Measurements from ENCODE around the gene PCCA.

Gene PCCA

DNA sequence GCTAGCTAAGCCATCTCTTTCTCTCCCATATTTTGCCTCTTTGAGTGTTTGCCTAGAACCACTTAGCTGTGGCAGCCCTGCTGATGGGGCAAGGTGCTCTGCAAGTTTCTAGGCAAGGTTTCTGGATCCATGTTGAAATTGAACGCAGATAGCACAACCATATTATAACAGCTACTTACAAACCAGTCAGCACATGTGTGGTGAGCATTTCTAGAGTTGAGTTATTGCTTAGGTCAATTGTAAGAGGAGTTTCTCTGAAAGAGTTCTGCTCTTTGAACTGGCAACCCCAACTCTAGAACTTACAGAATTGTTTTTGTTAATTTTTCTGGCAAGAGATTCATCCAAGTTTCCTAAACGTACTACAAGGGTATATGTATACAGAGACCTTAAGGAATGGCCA is 396.4 kb downstream of the PCCA start:
- H3K27ac Mint-ChIP-seq = no peak overlapping the region
- no peaks in the 10 kb centered on the region for H3K9me3 Mint-ChIP-seq
- H3K36me3 Mint-ChIP-seq = no peaks in the 10 kb centered on the region
- peaks cover 13% of the 10 kb centered on the region for H3K4me1 Mint-ChIP-seq
- no peak for ATAC-seq
- no peaks in the 10 kb centered on the region for H3K27me3 Mint-ChIP-seq
- H3K4me3 Mint-ChIP-seq = no peak overlapping the region

DNA sequence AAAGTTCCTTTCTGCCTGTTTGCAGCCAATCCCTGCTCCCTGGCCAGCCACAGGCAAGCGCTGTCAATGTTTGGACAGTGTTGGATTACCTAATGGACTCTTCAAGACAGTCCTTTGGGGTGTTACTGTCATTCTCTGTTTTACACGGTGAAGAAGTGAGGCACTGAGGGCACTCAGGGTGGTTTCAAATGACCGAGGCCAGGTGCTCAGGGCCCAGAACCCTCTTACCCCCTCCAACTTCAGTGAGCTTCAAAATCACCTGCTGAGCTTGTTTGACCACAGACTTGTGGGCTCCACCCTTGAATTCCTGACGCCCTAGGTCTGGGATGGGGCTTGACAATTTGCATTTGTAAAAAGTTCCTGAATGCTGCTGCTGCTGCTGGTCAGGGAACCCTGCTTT is 401.8 kb downstream of the PCCA start:
- no peak for ATAC-seq
- Mint-ChIP-seq H3K36me3 (peaks cover 7% of the 10 kb centered on the region), H3K9me3 (no peaks in the 10 kb centered on the region), H3K4me1 (no peaks in the 10 kb centered on the region), H3K27me3 (no peaks in the 10 kb centered on the region), H3K4me3 (no peak overlapping the region), H3K27ac (no peak overlapping the region)

DNA sequence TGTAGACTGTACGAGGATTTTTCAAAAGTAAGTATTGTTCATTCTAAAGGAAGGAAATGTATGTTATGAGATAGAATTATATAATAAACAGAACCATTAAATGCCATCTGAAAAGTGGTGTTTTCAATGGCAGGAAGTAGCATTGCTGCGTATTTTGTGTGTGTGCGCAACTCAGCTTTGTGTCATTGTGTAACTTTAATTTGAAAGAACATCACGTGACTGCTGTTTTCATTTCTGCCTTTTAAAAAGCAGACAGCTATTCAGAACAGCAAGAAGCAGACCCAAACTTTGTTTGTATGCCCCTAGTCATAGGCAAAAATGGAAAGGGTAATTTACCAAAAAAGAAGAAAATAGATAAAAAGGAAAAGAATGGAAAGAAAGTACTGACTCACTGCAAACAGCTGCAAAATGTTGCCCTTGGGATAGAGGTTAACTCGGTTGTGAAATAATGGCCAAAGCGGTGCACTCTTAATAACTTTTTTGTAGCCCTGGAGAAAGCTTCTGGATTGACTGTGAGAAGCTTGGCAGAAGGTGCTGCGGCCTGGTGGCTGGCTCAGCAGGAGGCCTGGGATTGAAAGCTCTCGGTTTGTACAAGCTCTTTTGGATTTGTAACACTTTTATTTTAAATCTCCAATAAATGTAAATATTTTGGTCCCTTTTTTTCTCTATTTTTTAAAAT is 402.4 kb downstream of the PCCA start:
- H3K36me3 Mint-ChIP-seq = peaks cover 11% of the 10 kb centered on the region
- no peaks in the 10 kb centered on the region for H3K9me3 Mint-ChIP-seq
- H3K27me3 Mint-ChIP-seq = no peaks in the 10 kb centered on the region
- no peak for ATAC-seq
- H3K4me3 Mint-ChIP-seq = no peak overlapping the region
- H3K27ac Mint-ChIP-seq = no peak overlapping the region
- no peaks in the 10 kb centered on the region for H3K4me1 Mint-ChIP-seq

DNA sequence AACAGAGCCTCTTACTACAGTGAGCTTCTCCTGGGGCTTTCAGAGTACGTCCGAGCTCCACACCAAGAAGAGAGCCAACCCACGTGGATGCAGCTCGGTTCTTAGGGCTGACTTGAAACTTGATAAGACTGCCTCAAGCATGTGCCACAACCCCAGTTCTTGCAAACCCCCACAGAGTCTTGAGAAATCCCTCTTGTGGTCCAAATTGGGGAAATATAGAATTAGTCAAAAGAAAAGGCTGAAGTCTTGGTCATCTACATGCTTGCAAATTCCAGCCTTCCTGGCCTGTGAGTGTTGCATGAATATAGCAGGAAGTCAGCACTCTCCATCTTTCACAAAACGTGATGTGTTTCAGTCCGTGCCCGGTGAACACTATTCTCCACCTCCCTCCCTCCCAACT is 404.5 kb downstream of the PCCA start:
- H3K36me3 Mint-ChIP-seq = peaks cover 11% of the 10 kb centered on the region
- no peak overlapping the region for H3K27ac Mint-ChIP-seq
- no peaks in the 10 kb centered on the region for H3K4me1 Mint-ChIP-seq
- no peaks in the 10 kb centered on the region for H3K9me3 Mint-ChIP-seq
- no peak overlapping the region for H3K4me3 Mint-ChIP-seq
- no peaks in the 10 kb centered on the region for H3K27me3 Mint-ChIP-seq
- ATAC-seq = no peak

DNA sequence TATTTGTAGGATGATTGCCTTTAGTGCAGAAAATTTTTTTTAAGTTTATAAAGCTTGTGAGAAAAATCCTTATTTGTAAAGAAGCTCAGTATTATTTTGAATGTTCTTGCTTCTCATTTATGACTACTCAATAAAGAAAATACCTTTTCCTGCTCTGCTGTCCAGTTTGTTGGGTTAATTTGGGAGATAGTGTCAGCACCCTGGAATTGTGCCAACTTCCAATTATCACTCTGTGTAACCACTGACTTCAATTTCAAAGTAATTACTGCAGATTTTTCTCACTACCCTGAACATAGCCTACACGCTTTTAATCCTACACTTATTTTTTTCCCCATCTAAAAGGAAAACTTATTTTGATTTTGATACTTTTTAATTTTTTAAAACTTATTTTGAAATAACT is 406.6 kb downstream of the PCCA start:
- H3K9me3 Mint-ChIP-seq = no peaks in the 10 kb centered on the region
- no peaks in the 10 kb centered on the region for H3K27me3 Mint-ChIP-seq
- no peak for ATAC-seq
- no peak overlapping the region for H3K4me3 Mint-ChIP-seq
- no peak overlapping the region for H3K27ac Mint-ChIP-seq
- no peaks in the 10 kb centered on the region for H3K4me1 Mint-ChIP-seq
- peaks cover 11% of the 10 kb centered on the region for H3K36me3 Mint-ChIP-seq

DNA sequence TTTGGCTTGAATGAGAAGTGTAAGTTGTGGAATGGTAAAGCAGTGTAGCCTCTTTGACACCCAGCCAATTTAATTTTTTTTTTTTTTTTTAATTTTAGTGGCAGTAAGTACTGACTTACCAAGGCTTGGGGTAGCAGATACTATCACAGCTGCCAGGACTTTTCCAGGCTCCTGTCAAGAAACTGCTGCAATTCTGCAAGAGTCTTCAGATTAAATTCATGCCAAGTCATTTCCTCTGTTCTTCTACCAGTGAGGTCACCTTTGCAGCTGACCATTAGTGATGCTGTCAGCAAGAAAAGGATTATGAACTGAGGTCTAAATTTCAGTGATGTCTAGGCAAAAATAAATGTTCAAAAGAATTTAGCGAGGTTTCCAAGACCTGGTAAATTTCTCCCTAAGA is 408.5 kb downstream of the PCCA start:
- Mint-ChIP-seq H3K27ac (no peak overlapping the region), H3K27me3 (peaks cover 2% of the 10 kb centered on the region), H3K4me1 (no peaks in the 10 kb centered on the region), H3K4me3 (no peak overlapping the region), H3K9me3 (no peaks in the 10 kb centered on the region), H3K36me3 (peaks cover 10% of the 10 kb centered on the region)
- no peak for ATAC-seq

DNA sequence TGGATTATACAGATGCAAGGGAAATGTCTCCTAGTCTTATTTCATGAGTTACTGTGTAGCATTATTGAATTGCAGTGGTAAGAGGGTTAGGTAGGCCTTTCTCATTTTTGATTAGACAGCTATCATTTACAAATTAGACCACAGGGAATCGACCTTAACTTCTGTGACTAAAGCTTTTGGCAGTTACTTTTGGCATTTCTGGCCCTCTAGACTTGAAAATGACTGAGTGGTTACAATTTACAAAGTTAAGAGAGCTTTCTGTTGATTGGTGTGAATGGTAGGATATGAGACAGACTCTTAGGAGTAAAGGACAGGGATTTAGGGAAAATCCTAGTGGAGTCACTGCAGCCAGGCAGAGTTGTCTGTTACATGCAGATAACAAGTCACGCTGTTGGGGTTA is 413.6 kb downstream of the PCCA start:
- H3K27ac Mint-ChIP-seq = no peak overlapping the region
- H3K4me1 Mint-ChIP-seq = peaks cover 17% of the 10 kb centered on the region
- no peaks in the 10 kb centered on the region for H3K9me3 Mint-ChIP-seq
- H3K36me3 Mint-ChIP-seq = no peaks in the 10 kb centered on the region
- ATAC-seq = no peak
- peaks cover 8% of the 10 kb centered on the region for H3K27me3 Mint-ChIP-seq
- no peak overlapping the region for H3K4me3 Mint-ChIP-seq

DNA sequence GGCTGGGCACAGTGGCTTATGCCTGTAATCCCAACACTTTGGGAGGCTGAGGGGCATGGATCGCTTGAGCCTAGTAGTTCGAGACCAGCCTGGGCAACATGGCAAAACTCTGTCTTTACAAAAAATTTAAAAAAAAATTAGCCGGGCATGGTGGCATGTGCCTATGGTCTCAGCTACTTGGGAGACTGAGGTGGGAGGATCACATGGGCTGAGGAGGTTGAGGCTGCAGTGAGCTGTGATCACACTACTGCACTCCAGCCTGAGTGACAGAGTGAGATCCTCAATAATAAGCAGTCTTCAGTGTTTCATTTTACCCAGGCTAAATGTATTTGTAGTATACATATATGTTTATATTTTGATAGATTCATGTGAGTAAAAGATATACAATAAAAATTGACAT is 414.7 kb downstream of the PCCA start:
- Mint-ChIP-seq H3K9me3 (no peaks in the 10 kb centered on the region), H3K27ac (no peak overlapping the region), H3K4me1 (peaks cover 17% of the 10 kb centered on the region), H3K27me3 (peaks cover 8% of the 10 kb centered on the region), H3K36me3 (no peaks in the 10 kb centered on the region), H3K4me3 (no peak overlapping the region)
- ATAC-seq = no peak

DNA sequence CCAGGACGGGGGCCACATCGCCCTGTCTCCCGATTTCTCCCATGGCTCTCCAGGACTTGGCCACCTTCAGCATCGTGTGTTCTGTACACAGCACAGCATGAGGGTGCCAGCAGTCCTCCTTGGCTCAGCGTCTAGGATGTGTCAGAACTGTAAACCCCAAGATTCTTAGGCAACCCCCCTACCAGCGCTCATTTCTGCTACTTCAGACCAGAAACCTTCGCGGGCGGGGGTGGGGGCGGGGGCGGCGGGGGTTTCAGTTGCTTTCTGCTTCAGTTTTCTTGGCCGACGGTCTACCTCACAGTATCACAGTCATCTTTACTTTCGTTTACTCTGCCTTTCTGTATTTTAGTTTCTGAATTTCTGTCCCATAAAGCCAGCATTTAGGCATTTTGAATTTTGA is 417.3 kb downstream of the PCCA start:
- peaks cover 17% of the 10 kb centered on the region for H3K4me1 Mint-ChIP-seq
- no peaks in the 10 kb centered on the region for H3K9me3 Mint-ChIP-seq
- no peaks in the 10 kb centered on the region for H3K36me3 Mint-ChIP-seq
- ATAC-seq = peak; percentile 69
- H3K27me3 Mint-ChIP-seq = peaks cover 8% of the 10 kb centered on the region
- peak overlapping the region; percentile 61 for H3K4me3 Mint-ChIP-seq
- peak overlapping the region; percentile 31 for H3K27ac Mint-ChIP-seq

DNA sequence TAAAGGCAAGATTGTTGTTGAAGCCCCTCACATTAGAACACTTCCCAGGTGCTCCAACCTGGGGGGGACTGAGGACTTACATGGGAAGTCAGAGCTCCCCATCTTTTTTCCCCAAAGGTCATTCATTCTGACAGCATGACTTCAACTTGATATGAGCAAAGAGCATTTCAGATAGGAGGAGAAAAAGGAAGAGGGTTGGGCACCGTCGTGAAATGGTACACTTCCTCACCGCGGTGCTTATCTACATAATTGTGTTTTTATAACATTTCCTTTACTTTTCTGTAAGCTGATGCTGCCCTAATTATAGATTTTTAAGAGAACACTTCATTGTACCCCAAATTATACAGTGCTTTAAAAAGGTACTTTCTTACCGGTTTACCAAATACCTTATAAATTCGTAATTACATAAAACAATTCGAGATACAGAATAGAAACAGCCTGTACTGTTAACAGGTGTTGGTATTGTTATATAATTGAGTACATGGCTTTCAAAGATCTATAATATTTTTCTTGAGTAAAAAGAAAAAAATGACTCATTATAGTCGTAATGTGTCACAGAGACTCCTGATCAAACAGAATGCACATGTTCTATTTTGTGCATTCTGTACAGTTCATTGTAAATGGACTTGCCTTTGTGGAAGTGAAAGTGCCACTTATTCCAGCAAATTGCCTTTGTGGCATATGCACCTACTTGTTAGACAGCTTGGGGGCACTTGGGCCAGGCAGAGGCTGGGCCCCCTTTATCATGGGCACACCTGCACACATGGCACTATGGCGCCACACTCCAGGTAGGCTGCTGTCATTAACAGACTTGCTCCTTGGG is 417.9 kb downstream of the PCCA start:
- H3K4me1 Mint-ChIP-seq = peaks cover 17% of the 10 kb centered on the region
- H3K36me3 Mint-ChIP-seq = no peaks in the 10 kb centered on the region
- H3K27ac Mint-ChIP-seq = peak overlapping the region; percentile 31
- H3K27me3 Mint-ChIP-seq = peaks cover 8% of the 10 kb centered on the region
- peak overlapping the region; percentile 21 for H3K4me3 Mint-ChIP-seq
- no peaks in the 10 kb centered on the region for H3K9me3 Mint-ChIP-seq
- ATAC-seq = peak; percentile 52

DNA sequence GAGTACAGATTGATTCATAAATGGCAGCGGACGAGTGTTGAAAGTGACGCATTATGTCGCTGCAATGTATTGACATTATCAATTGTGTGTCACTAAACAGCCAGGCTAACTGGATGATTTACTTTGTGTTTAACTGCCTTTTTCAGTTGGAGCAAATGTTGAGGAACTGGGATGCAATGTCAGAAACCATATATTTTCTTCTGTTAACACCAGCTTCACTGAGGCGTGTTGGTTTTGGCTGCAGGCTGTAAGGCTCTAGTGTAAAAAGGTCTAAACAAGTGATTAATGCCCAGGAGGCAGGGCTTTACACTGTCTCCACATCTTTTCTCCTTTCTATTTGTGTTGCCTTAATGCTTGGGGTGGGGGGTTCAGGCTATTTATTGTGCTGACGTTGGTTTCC is 419.6 kb downstream of the PCCA start:
- Mint-ChIP-seq H3K4me3 (no peak overlapping the region), H3K4me1 (peaks cover 17% of the 10 kb centered on the region), H3K9me3 (no peaks in the 10 kb centered on the region), H3K27ac (no peak overlapping the region), H3K36me3 (peaks cover 8% of the 10 kb centered on the region), H3K27me3 (no peaks in the 10 kb centered on the region)
- no peak for ATAC-seq

DNA sequence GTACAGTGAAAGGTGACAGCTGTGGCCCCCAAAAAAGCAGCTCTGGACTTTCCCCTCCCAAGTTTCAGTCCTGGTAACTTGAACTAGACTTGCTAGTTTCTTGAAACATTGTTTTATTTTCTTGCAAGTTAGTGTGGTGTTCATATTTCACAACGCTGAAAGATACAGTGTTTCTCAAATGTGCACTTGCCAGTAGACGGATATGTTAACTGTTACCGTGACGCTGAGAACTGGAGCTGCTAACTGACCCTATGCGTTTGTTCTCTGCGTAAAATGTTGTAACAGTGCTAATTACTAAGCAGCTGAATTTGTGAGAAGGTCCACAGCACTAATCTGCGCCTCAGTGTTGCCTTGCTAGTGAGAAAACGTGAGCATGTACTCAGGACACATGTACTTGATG is 420.1 kb downstream of the PCCA start:
- ATAC-seq = no peak
- no peaks in the 10 kb centered on the region for H3K9me3 Mint-ChIP-seq
- H3K27me3 Mint-ChIP-seq = no peaks in the 10 kb centered on the region
- H3K4me1 Mint-ChIP-seq = peaks cover 17% of the 10 kb centered on the region
- H3K27ac Mint-ChIP-seq = no peak overlapping the region
- H3K4me3 Mint-ChIP-seq = no peak overlapping the region
- peaks cover 8% of the 10 kb centered on the region for H3K36me3 Mint-ChIP-seq

DNA sequence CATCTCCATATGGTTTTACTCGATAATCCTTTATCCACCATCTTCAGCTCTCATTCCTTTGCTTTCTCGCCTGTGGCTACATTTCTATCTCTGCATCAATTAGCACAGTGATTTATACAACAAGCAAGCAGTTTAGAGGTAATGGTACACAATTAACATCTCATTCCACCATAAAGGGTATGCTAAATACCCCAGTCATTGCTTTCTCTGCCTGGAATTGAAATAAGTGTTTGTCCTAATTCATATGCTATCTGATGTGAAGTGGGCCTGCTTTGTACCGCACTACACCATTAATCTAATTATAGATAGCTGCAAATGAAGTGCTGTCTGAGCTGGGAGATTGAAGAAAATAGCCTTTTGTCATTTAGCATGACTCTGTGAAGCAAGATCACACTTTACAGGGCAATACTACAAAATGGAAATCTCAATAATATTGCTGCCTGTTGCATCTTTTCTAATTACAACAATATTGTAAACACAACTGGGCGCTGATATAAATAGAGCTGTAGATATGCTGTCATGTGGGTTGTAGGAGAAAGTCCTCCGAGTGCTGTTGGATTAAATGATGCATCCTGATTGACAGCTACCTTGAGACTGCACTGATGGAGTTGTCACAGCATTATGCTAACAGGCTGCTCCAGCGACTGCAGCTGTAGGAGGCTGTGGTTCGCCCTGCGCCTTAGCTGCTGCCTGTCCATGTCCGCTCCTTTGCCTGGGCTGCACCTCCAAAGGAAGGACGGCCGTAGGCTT is 421.5 kb downstream of the PCCA start:
- Mint-ChIP-seq H3K4me1 (peaks cover 22% of the 10 kb centered on the region), H3K4me3 (no peak overlapping the region), H3K27me3 (no peaks in the 10 kb centered on the region), H3K27ac (no peak overlapping the region), H3K9me3 (no peaks in the 10 kb centered on the region), H3K36me3 (peaks cover 8% of the 10 kb centered on the region)
- no peak for ATAC-seq

DNA sequence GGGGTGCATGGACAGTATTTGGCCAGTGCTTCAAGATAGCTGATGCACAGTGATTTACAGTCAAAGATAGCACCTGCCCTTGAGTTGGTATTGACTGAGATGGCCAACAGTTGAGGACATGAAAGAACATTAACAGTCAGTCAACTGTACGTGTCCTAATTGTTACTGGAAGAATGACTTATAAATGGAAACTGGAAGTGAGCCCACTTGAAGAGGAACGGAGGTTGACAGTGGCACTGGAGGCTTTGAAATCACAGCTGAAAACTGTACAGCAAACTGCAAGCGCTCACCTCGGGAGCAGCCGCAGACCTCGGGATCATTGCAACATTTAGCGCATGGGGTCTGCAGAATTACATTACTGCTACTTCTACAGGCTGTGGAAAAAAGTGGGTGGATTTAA is 422.6 kb downstream of the PCCA start:
- Mint-ChIP-seq H3K4me3 (no peak overlapping the region), H3K4me1 (peaks cover 14% of the 10 kb centered on the region), H3K27ac (no peak overlapping the region), H3K27me3 (no peaks in the 10 kb centered on the region), H3K9me3 (no peaks in the 10 kb centered on the region), H3K36me3 (peaks cover 12% of the 10 kb centered on the region)
- ATAC-seq = no peak

DNA sequence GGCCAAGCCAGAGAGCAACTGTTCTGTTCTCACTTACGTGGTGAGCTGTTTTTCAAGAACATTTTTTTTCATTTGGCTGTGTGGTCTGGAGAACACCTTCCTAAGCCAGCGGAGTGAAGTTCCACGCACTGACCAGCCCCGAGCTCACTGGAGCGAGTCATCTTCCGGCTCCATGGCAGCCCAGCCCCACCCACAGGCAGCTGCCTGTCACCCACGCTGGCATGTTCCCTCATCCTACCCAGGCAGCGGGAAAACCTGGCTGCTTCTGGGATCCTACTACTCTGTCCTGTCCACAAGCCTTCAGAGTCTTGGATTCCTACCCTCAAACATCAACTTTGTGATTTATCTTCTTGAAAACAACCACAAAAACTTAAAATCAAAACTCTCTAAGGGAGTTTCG is 423.5 kb downstream of the PCCA start:
- Mint-ChIP-seq H3K4me1 (peaks cover 5% of the 10 kb centered on the region), H3K36me3 (peaks cover 12% of the 10 kb centered on the region), H3K27me3 (no peaks in the 10 kb centered on the region), H3K9me3 (no peaks in the 10 kb centered on the region), H3K27ac (no peak overlapping the region), H3K4me3 (no peak overlapping the region)
- ATAC-seq = no peak
